A204.1 (cell line): Measurements from ENCODE around the gene ZNF177.

ENCODE experiments used
- FAIRE-seq: peaks from 2 replicates; lab custom pipeline; 2012; peaks lifted over from hg19 to GRCh38; lab: Jason Lieb, UNC

Gene ZNF177

DNA sequence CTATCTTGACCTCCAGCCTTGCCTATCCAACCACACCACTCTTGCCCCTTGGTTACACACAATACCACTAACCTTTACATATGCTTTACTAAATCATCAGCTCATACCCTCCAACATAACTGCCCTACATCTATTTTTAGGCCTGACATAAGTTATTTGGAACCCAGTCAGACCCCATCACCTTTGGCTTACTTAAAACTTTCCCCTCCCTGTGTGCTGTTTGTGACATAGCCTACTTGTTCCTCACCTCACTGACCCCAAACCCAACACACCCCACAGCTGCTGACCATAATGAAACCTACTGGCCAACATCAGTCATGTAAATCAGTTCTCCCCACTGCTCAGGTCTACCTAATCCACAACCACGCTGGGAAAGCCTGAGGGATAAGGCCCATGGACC lies 67.6 kb downstream of the ZNF177 start:
- no peak for FAIRE-seq

DNA sequence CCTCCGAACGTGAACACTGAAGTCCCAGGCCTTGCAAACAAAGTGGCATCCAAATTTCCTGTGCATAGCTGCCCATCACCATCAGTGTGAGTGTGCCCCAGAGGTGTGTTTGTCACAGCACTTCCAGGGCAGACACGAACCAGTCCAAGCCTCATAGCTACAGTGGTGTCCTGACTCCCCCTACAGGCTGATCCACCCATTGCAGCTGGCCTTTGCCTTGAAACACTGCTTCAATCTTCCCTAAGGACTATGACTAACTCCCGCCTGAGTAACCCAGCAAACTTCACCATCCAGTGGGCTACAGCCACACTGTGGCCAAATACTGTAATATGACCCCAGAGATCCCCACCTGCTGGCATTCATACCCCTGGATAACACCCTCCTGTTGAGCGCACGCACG lies 68.7 kb downstream of the ZNF177 start:
- no peak for FAIRE-seq
